LoVo (cell line): ENCODE results near the gene CARD9.
"Not testable (repeated sequence)": the region's sequence is repeated elsewhere in the genome, so short reads cannot be mapped to it uniquely, and the experiment has no call there.

Experiments
- DNase-seq: peaks from one replicate; pipeline ENCODE4 v3.0.0-alpha.2; 2016; ENCODE audit warnings: low spot score

The CARD9 gene

GRCh38 chr9:136322756-136323330 lies 50.6 kb downstream of the CARD9 start:
- no peak for DNase-seq

- DNase-seq: no peak
These were observed 51.9 kb downstream of the CARD9 start for GRCh38 chr9:136321561-136321960.

GRCh38 chr9:136320972-136321371 lies 52.5 kb downstream of the CARD9 start:
- DNase-seq: not testable (repeated sequence)

GRCh38 chr9:136319955-136320354 lies 53.5 kb downstream of the CARD9 start:
- DNase-seq: not testable (repeated sequence)

- DNase-seq: not testable (repeated sequence)
These were observed 54.2 kb downstream of the CARD9 start for GRCh38 chr9:136319244-136319643.

- DNase-seq: no peak
These were observed 54.7 kb downstream of the CARD9 start for GRCh38 chr9:136318776-136319241.

GRCh38 chr9:136318111-136318775 lies 55.2 kb downstream of the CARD9 start:
- DNase-seq: no peak

- DNase-seq: no peak
These were observed 55.8 kb downstream of the CARD9 start for GRCh38 chr9:136317695-136318094.

- no peak for DNase-seq
These were observed 56.4 kb downstream of the CARD9 start for GRCh38 chr9:136316896-136317676.

GRCh38 chr9:136316271-136316751 lies 57.2 kb downstream of the CARD9 start:
- DNase-seq: no peak

GRCh38 chr9:136314944-136315343 lies 58.5 kb downstream of the CARD9 start:
- DNase-seq: no peak

GRCh38 chr9:136314056-136314416 lies 59.4 kb downstream of the CARD9 start:
- no peak for DNase-seq
